Stimulated activated CD8-positive, alpha-beta memory T cell treated with anti-CD3 and anti-CD28 coated beads, Interleukin-7, amount 100 ng/mL, for 4 hours (primary cell): Measurements from ENCODE around the gene NOVA1.
"Not testable (repeated sequence)": the region's sequence is repeated elsewhere in the genome, so short reads cannot be mapped to it uniquely, and the experiment has no call there.

ENCODE experiments used
- DNase-seq, 2 donors: peaks; one replicate each; pipeline ENCODE4 v3.0.0-alpha.2; 2020; ENCODE audit warnings: low read depth in 2 of 2

NOVA1 gene

GRCh38 chr14:26597589-26598080 lies at the start of gene NOVA1:
TSS of gene NOVA1 (minus strand) at chr14:26598033. CDS start at chr14:26597436, 597 bp downstream.
- no peak for DNase-seq

GRCh38 chr14:26645057-26645456 lies 47.2 kb upstream of the NOVA1 start:
- DNase-seq, result not testable (repeated sequence)

- DNase-seq, result no peak
These were observed 38.7 kb upstream of the NOVA1 start for GRCh38 chr14:26636561-26636960.

- DNase-seq, result not testable (repeated sequence)
These were observed 37.1 kb upstream of the NOVA1 start for GRCh38 chr14:26634946-26635345.

- DNase-seq, result no peak
These were observed 28.4 kb upstream of the NOVA1 start for GRCh38 chr14:26626256-26626655.

- DNase-seq, result no peak
These were observed 24.8 kb upstream of the NOVA1 start for GRCh38 chr14:26622611-26623010.

GRCh38 chr14:26621807-26622560 lies 24.2 kb upstream of the NOVA1 start:
- DNase-seq, result no peak

GRCh38 chr14:26621364-26621763 lies 23.5 kb upstream of the NOVA1 start:
- DNase-seq, result no peak

GRCh38 chr14:26611259-26611658 lies 13.4 kb upstream of the NOVA1 start:
- DNase-seq, result no peak

GRCh38 chr14:26606729-26607312 lies 9.0 kb upstream of the NOVA1 start:
- DNase-seq, result no peak

- DNase-seq, result no peak
These were observed 7.8 kb upstream of the NOVA1 start for GRCh38 chr14:26605602-26606001.

- no peak for DNase-seq
These were observed 5.1 kb upstream of the NOVA1 start for GRCh38 chr14:26602902-26603301.

- DNase-seq, result no peak
These were observed 4.0 kb upstream of the NOVA1 start for GRCh38 chr14:26601856-26602255.

- no peak for DNase-seq
These were observed 1.5 kb upstream of the NOVA1 start for GRCh38 chr14:26599291-26599690.

GRCh38 chr14:26598672-26599131 lies 869 bp upstream of the NOVA1 start:
- no peak for DNase-seq

- no peak for DNase-seq
These were observed 343 bp upstream of the NOVA1 start for GRCh38 chr14:26598081-26598671.

GRCh38 chr14:26597071-26597588 lies 703 bp downstream of the NOVA1 start:
- DNase-seq, result no peak

- DNase-seq, result no peak
These were observed 1.2 kb downstream of the NOVA1 start for GRCh38 chr14:26596543-26597061.

- no peak for DNase-seq
These were observed 1.8 kb downstream of the NOVA1 start for GRCh38 chr14:26595926-26596542.

- no peak for DNase-seq
These were observed 2.9 kb downstream of the NOVA1 start for GRCh38 chr14:26594756-26595545.

GRCh38 chr14:26594148-26594547 lies 3.7 kb downstream of the NOVA1 start:
- DNase-seq, result no peak
